CD8-positive, alpha-beta memory T cell (primary cell): ENCODE data around the gene RNU1-2. TPM values are rescaled to one million over a fixed set of nuclear protein-coding genes. Genes with fewer than 3 reads are reported as not detected.
"Not testable (repeated sequence)": the region's sequence is repeated elsewhere in the genome, so short reads cannot be mapped to it uniquely, and the experiment has no call there.

Experiments
- CTCF ChIA-PET: fragments of 350-600 bp; sonication (Branson Sonifier 250); formaldehyde crosslinking; loops from one replicate; lab custom pipeline; 2021; ENCODE audit warnings: antibody characterized with exemption; lab: Charles Lee
- POLR2A ChIA-PET: fragments of 350-600 bp; sonication (Branson Sonifier 250); formaldehyde crosslinking; loops from one replicate; lab custom pipeline; 2021; ENCODE audit warnings: antibody characterized with exemption; lab: Charles Lee
- DNase-seq, 5 donors: peaks; one replicate each; pipeline versions ENCODE4 v3.0.0 to v3.0.0-alpha.2; 2020 to 2022; ENCODE audit warnings: mixed read lengths in 1 of 5
- H3K27ac ChIP-seq: one replicate; pipeline ENCODE4 v1.7.0; 2013; ENCODE audit warnings: low read depth, mild to moderate bottlenecking, low read length, moderate library complexity
- H3K27me3 ChIP-seq: 2 replicates; pipeline ENCODE4 v1.7.0; 2013; ENCODE audit warnings: low read length, mild to moderate bottlenecking; ENCODE audit not compliant: insufficient read depth, poor library complexity, severe bottlenecking
- H3K36me3 ChIP-seq: 2 replicates; pipeline ENCODE4 v1.7.0; 2013; ENCODE audit warnings: mild to moderate bottlenecking, low read length, moderate library complexity; ENCODE audit not compliant: insufficient read depth
- H3K4me1 ChIP-seq: 2 replicates; pipeline ENCODE4 v1.7.0; 2013; ENCODE audit warnings: mild to moderate bottlenecking, low read length, moderate library complexity; ENCODE audit not compliant: insufficient read depth
- H3K4me3 ChIP-seq: 2 replicates; pipeline ENCODE4 v1.7.0; 2013; ENCODE audit warnings: mild to moderate bottlenecking, low read length
- H3K9me3 ChIP-seq: 2 replicates; pipeline ENCODE4 v1.7.0; 2013; ENCODE audit warnings: mild to moderate bottlenecking, low read length
- H3K27ac Mint-ChIP-seq, 8 donors: one replicate each; pipeline ENCODE4 v1.8.0; 2020 to 2021; ENCODE audit warnings: mixed read lengths in 8 of 8, mild to moderate bottlenecking in 6 of 8, inconsistent platforms in 3 of 8, moderate library complexity in 3 of 8
- H3K27me3 Mint-ChIP-seq, 2 donors: one replicate each; pipeline ENCODE4 v1.8.0; 2020 to 2021; ENCODE audit warnings: mixed read lengths in 2 of 2, mild to moderate bottlenecking in 1 of 2, moderate library complexity in 1 of 2
- H3K36me3 Mint-ChIP-seq, 3 donors: one replicate each; pipeline ENCODE4 v1.8.0; 2020 to 2021; ENCODE audit warnings: mixed read lengths in 3 of 3, inconsistent platforms in 1 of 3, mild to moderate bottlenecking in 1 of 3
- H3K4me1 Mint-ChIP-seq, 3 donors: one replicate each; pipeline ENCODE4 v1.8.0; 2020 to 2021; ENCODE audit warnings: mixed read lengths in 3 of 3, inconsistent platforms in 1 of 3, mild to moderate bottlenecking in 1 of 3
- H3K4me3 Mint-ChIP-seq, 7 donors: one replicate each; pipeline ENCODE4 v1.8.0; 2020 to 2021; ENCODE audit warnings: mixed read lengths in 7 of 7, mild to moderate bottlenecking in 6 of 7, moderate library complexity in 4 of 7, inconsistent platforms in 2 of 7
- H3K9me3 Mint-ChIP-seq, 5 donors: one replicate each; pipeline ENCODE4 v1.8.0; 2020 to 2022; ENCODE audit warnings: mixed read lengths in 5 of 5, mild to moderate bottlenecking in 3 of 5, moderate library complexity in 2 of 5, inconsistent platforms in 1 of 5
- polyA plus RNA-seq: library from polyadenylated mRNA; unstranded; fragments of 300-500 nt; fragmentation: Illumina TruSeq; gene quantifications from one replicate; pipeline ENCODE4 v1.2.3, GENCODE V29; 2021
- total RNA-seq, 2 experiments: library from RNA; stranded (reverse); gene quantifications; one replicate each; pipeline ENCODE4 v1.2.3, GENCODE V29; 2021

The RNU1-2 gene
- total and polyA plus RNA-seq, 3 experiments from 2014 or later: 1,293 to 1,300 TPM; not detected in 1

DNA sequence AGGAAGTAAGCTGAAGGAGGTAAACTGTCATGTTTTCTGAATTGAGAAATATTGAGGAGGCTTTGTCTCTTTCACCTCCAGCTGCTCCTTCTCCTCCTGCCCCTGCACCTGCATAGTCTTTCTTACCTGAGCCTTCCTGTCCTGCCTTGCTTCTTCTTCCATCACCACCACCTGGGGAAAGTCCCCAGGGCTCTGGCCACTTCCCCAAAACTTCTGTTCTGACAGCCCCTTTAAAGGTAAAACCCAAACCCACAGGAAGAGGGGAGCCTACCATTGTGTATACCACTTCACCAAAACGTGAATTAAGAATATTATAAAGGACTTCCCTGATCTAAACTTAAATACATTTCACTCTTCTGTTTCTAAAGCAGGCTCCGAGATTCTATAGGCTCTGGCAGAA, 5.6 kb downstream of the RNU1-2 start:
- peak overlapping the region in 5 of 7 donors; percentile 2 to 44 (median 27) for H3K4me3 Mint-ChIP-seq
- H3K27ac ChIP-seq, H3K36me3 Mint-ChIP-seq, CTCF ChIA-PET, H3K27me3 ChIP-seq, H3K9me3 Mint-ChIP-seq, H3K4me3 ChIP-seq, POLR2A ChIA-PET, DNase-seq, H3K9me3 ChIP-seq, H3K36me3 ChIP-seq: not testable (repeated sequence)
- peaks cover 27 to 35% (median 34%) of the 10 kb centered on the region in 3 donors for H3K4me1 Mint-ChIP-seq
- H3K27ac Mint-ChIP-seq: peak overlapping the region in 6 of 8 donors; percentile 32 to 93 (median 68)
- peaks cover 47% of the 10 kb centered on the region for H3K4me1 ChIP-seq
- peaks cover 0 to 10% of the 10 kb centered on the region in 2 donors for H3K27me3 Mint-ChIP-seq

DNA sequence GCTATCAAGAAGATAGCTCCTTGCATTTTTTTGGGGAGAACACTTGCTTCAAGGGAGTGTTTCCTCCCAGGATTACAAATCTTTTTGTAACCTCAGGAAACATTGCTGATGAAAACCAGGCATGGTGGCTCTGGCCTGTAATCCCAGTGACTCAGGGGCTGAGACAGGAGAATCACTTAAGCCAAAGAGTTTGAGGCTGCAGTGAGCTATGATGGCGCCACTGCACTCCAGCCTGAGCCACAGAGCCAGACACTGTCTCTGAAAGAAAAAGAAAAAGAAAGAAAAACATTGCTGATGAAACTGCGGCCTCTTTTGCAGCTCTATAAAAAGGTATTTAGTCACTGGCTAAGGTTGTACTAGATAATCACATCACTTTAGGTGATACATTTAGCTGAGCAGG, 7.3 kb downstream of the RNU1-2 start:
- Histone ChIP-seq H3K27ac (no peak overlapping the region), H3K9me3 (no peaks in the 10 kb centered on the region), H3K4me1 (peaks cover 36% of the 10 kb centered on the region), H3K36me3 (no peaks in the 10 kb centered on the region), H3K4me3 (no peak overlapping the region), H3K27me3 (no peaks in the 10 kb centered on the region)
- H3K27ac Mint-ChIP-seq: peak overlapping the region in 2 of 8 donors; percentile 17 to 71
- H3K4me3 Mint-ChIP-seq: peak overlapping the region in 2 of 7 donors; percentile 28 to 57
- DNase-seq: no peak
- CTCF ChIA-PET: interaction anchor here (1.3 to 1.8 kb wide), 3 partner anchors 16 to 202 kb away, joined by 3 to 4 read pairs (median 4); no protein-coding TSS in a partner anchor
- peaks cover 0 to 4% of the 10 kb centered on the region in 2 donors for H3K27me3 Mint-ChIP-seq
- H3K4me1 Mint-ChIP-seq: peaks cover 17 to 28% (median 26%) of the 10 kb centered on the region in 3 donors
- H3K36me3 Mint-ChIP-seq: peaks cover 0 to 4% (median 1%) of the 10 kb centered on the region in 3 donors
- POLR2A ChIA-PET: interaction anchor here (0.7 to 2.7 kb wide), 2 partner anchors 11 to 15 kb away, joined by 3 to 17 read pairs; no protein-coding TSS in a partner anchor
- H3K9me3 Mint-ChIP-seq: peaks cover 0 to 5% (median 2%) of the 10 kb centered on the region in 5 donors

DNA sequence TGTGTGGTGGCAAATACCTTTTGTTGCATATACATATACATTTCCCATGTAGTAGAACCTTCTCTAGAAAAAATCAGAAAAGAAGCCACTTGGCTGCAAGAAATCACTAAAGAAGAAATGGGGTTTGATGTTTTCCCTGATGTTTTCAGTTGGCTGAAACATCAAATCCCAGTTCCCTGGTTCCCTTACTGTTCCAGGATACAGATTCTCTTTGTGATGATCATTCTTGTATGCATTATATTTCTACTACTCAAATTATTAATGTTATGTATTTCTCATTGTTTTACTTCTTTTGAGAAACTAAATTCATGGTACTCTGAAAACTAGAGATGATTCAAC, 7.6 kb downstream of the RNU1-2 start:
- ChIA-PET CTCF (interaction anchor here (1.3 to 1.8 kb wide), 3 partner anchors 16 to 202 kb away, joined by 3 to 4 read pairs (median 4); no protein-coding TSS in a partner anchor), POLR2A (interaction anchor here (0.6 to 2.7 kb wide), 6 partner anchors 11 to 262 kb away, joined by 3 to 17 read pairs (median 4); no protein-coding TSS in a partner anchor)
- no peak for DNase-seq
- Histone ChIP-seq H3K4me3 (peak overlapping the region; percentile 64), H3K4me1 (peaks cover 36% of the 10 kb centered on the region), H3K9me3 (no peaks in the 10 kb centered on the region), H3K27me3 (no peaks in the 10 kb centered on the region), H3K36me3 (no peaks in the 10 kb centered on the region), H3K27ac (peak overlapping the region; percentile 99)
- H3K27me3 Mint-ChIP-seq: peaks cover 0 to 4% of the 10 kb centered on the region in 2 donors
- no peak overlapping the region for H3K4me3 Mint-ChIP-seq
- peaks cover 16 to 28% (median 23%) of the 10 kb centered on the region in 3 donors for H3K4me1 Mint-ChIP-seq
- H3K36me3 Mint-ChIP-seq: peaks cover 0 to 4% (median 1%) of the 10 kb centered on the region in 3 donors
- H3K27ac Mint-ChIP-seq: peak overlapping the region in 1 of 8 donors; percentile 71
- peaks cover 0 to 5% (median 2%) of the 10 kb centered on the region in 5 donors for H3K9me3 Mint-ChIP-seq

DNA sequence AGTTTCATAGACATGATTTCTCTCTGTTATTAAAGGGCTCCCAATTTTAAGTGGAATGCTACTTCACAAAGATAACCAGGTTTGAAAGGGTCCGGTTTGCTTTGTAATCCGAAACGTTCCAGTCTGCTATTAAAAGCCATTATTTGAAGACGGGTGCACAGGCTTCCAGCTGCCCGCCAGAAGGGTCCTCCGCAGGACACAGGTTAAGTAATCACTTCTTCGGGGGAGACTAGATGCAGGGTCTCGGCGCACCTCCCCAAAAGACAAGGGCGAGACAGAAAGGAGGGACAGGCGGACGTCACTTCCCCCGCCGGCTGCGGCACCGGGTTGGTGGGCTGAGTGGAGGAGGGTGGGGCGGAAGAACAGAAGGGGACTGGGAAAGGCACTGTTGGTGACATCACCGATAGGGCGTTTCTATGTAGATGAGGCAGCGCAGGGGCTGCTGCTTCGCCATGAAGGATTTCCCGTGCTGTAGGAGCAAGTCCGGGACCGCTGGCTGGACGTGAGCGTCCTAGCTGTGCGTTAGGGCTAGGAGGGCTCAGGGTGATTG, 8.9 kb downstream of the RNU1-2 start:
- Histone ChIP-seq H3K9me3 (no peaks in the 10 kb centered on the region), H3K27ac (peak overlapping the region; percentile 99), H3K27me3 (no peaks in the 10 kb centered on the region), H3K4me3 (peak overlapping the region; percentile 64), H3K36me3 (no peaks in the 10 kb centered on the region), H3K4me1 (peaks cover 36% of the 10 kb centered on the region)
- peaks cover 0 to 5% (median 2%) of the 10 kb centered on the region in 5 donors for H3K9me3 Mint-ChIP-seq
- CTCF ChIA-PET: interaction anchor here (1.1 to 2.2 kb wide), 3 partner anchors 8 to 203 kb away, joined by 3 to 6 read pairs (median 4); partner anchors contain the start of gene CROCC
- H3K4me1 Mint-ChIP-seq: peaks cover 21 to 33% (median 28%) of the 10 kb centered on the region in 3 donors
- no peak overlapping the region for H3K4me3 Mint-ChIP-seq
- POLR2A ChIA-PET: interaction anchor here (0.6 to 2.7 kb wide), 11 partner anchors 8 to 1070 kb away, joined by 3 to 17 read pairs (median 5); partner anchors contain the start of genes CROCC, RNU1-2 and SPEN
- DNase-seq: peak; percentile 93 to 100 (median 99)
- H3K36me3 Mint-ChIP-seq: peaks cover 0 to 4% (median 1%) of the 10 kb centered on the region in 3 donors
- H3K27ac Mint-ChIP-seq: no peak overlapping the region
- peaks cover 0 to 4% of the 10 kb centered on the region in 2 donors for H3K27me3 Mint-ChIP-seq

DNA sequence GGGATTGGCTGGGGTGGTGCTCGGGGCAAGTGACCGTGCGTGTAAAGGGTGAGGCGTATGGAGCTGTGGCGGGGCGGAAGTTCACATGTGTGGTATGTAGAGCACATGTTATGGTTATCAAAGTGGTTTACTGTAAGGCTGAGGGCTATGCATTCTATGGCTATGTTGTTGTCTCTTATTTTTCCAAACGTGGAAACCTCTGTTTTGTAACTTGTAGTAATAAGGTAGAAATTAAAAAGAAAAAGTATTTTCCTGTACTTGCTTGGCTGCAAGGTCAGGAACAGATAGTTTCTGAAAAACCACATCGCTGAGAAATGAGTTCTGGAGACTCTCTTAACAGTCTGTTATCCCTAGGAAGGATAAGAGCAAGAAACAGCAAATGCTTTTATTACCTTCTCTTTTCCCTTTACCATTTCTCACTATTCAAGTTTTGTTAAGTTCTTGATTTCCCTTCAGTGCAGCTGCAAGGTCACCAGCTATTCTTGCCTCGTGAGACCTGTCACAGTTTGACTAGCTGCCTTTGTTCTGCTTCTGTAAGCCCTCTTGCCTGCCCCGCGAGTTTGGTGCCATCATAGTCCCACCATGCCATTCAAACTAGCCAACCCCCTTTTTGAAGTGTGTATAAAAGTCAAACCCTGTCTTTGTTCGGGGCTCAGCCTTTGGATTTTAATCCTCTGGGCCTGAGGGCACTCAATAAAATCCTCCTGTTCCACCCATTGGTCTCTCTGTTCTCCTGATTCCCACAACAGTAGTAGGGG, 9.5 kb downstream of the RNU1-2 start:
- Mint-ChIP-seq H3K27ac (no peak overlapping the region), H3K9me3 (peaks cover 0 to 5% (median 2%) of the 10 kb centered on the region in 5 donors), H3K36me3 (peaks cover 0 to 4% (median 1%) of the 10 kb centered on the region in 3 donors), H3K4me1 (peaks cover 23 to 37% (median 32%) of the 10 kb centered on the region in 3 donors), H3K4me3 (no peak overlapping the region), H3K27me3 (peaks cover 0 to 4% of the 10 kb centered on the region in 2 donors)
- H3K4me1 ChIP-seq: peaks cover 36% of the 10 kb centered on the region
- no peaks in the 10 kb centered on the region for H3K9me3 ChIP-seq
- peak in 1 of 5 donors; percentile 38 for DNase-seq
- no peaks in the 10 kb centered on the region for H3K27me3 ChIP-seq
- H3K27ac ChIP-seq: peak overlapping the region; percentile 99
- ChIA-PET CTCF (interaction anchor here (1.1 to 2.2 kb wide), 3 partner anchors 8 to 16 kb away, joined by 3 to 6 read pairs (median 4); partner anchors contain the start of gene CROCC), POLR2A (interaction anchor here (0.6 to 2.7 kb wide), 10 partner anchors 9 to 1071 kb away, joined by 3 to 17 read pairs (median 5); partner anchors contain the start of genes CROCC, RNU1-2 and SPEN)
- no peaks in the 10 kb centered on the region for H3K36me3 ChIP-seq
- peak overlapping the region; percentile 64 for H3K4me3 ChIP-seq

DNA sequence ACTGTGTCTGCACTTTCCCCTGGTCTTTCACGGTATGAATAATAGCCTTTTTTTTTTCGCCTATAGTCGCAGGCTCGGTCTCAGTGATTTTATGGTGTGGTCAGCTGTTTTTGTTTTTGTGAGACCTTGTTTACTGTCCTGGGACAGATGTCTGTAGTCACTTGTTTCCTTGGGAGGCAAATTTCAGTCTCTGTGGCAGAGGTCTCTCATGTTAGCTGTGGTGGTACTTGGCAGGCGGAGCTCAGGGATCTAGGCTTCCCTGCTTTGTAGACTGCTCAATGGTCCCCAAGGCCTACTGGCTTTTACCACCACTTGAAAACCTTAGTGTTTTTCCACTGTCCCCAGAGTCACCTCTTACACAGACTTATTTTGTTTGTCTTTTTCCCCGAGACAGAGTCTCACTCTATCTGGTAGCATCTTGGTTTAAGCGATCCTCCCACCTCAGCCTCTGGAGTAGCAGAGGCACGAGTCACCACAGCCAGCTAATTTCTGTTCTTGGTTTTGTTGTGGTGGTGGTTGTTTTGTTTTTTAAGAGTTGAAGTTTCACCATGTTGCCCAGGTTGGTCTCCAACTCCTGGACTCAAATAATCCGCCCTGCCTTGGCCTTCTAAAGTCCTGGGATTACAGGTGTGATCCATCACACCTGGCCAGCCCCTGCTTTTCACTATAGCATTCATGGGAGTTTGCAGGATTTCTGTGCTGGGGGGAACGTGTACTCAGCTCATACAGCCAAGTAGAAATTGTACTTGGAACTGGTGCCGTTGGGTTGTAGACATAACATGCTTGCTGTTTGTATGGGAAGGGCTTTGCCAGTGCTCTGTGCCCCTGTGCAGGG, 10.3 kb downstream of the RNU1-2 start:
- Histone ChIP-seq H3K36me3 (no peaks in the 10 kb centered on the region), H3K4me3 (no peak overlapping the region), H3K27me3 (no peaks in the 10 kb centered on the region), H3K9me3 (no peaks in the 10 kb centered on the region), H3K27ac (peak overlapping the region; percentile 99), H3K4me1 (peaks cover 32% of the 10 kb centered on the region)
- peaks cover 17 to 30% (median 25%) of the 10 kb centered on the region in 3 donors for H3K4me1 Mint-ChIP-seq
- H3K4me3 Mint-ChIP-seq: peak overlapping the region in 2 of 7 donors; percentile 30
- DNase-seq: no peak
- peaks cover 0 to 4% (median 1%) of the 10 kb centered on the region in 3 donors for H3K36me3 Mint-ChIP-seq
- peaks cover 0 to 5% (median 2%) of the 10 kb centered on the region in 5 donors for H3K9me3 Mint-ChIP-seq
- ChIA-PET CTCF (interaction anchor here (1.8 to 2.2 kb wide), 2 partner anchors 9 to 15 kb away, joined by 4 to 6 read pairs; partner anchors contain the start of gene CROCC), POLR2A (interaction anchor here (1.5 to 2.7 kb wide), 2 partner anchors 8 to 10 kb away, joined by 10 to 17 read pairs; partner anchors contain the start of gene RNU1-2)
- H3K27ac Mint-ChIP-seq: peak overlapping the region in 1 of 8 donors; percentile 60
- H3K27me3 Mint-ChIP-seq: peaks cover 0 to 4% of the 10 kb centered on the region in 2 donors

DNA sequence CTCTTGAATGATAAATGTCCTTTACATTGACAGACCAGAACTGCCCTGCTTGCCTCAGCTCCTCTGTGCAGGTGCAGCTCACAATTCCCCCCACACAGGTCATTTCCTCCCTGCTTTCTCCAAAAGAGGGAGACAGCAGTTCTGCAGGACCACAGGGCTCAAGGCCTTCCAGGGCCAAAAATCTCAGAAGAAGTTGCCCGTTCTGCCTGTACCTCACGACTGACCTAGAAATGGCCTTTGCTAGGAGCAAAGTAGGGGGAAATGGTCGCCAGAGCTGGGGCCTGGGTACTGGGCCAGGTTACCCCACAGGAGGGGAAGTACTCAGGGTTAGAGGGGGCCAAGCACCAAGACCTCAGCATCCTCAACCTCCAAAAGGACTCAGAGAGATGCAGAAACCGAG, 11.1 kb downstream of the RNU1-2 start:
- Histone ChIP-seq H3K4me1 (peaks cover 24% of the 10 kb centered on the region), H3K27me3 (no peaks in the 10 kb centered on the region), H3K9me3 (no peaks in the 10 kb centered on the region), H3K27ac (no peak overlapping the region), H3K36me3 (no peaks in the 10 kb centered on the region), H3K4me3 (no peak overlapping the region)
- Mint-ChIP-seq H3K9me3 (peaks cover 0 to 5% (median 2%) of the 10 kb centered on the region in 5 donors), H3K27ac (no peak overlapping the region), H3K4me3 (peak overlapping the region in 1 of 7 donors; percentile 30), H3K36me3 (peaks cover 0 to 4% (median 1%) of the 10 kb centered on the region in 3 donors), H3K4me1 (peaks cover 11 to 23% (median 22%) of the 10 kb centered on the region in 3 donors), H3K27me3 (peaks cover 0 to 4% of the 10 kb centered on the region in 2 donors)
- no peak for DNase-seq
- POLR2A ChIA-PET: no interaction called here
- CTCF ChIA-PET: interaction anchor here (1.8 kb wide), 1 partner anchor 8 kb away, joined by 4 read pairs; no protein-coding TSS in a partner anchor
